ENCODE results near the gene GAL3ST1. TPM values are rescaled to one million over a fixed set of nuclear protein-coding genes. Genes with fewer than 3 reads are reported as not detected.
A peak's percentile ranks its signal among the peaks of the same experiment; 100 is the strongest.
"Not testable (repeated sequence)": the region's sequence is repeated elsewhere in the genome, so short reads cannot be mapped to it uniquely, and the experiment has no call there.

The GAL3ST1 gene
- total RNA-seq, 4 donors from 2014 or later = 5.6 to 24.2 (median 8.7) TPM

DNA sequence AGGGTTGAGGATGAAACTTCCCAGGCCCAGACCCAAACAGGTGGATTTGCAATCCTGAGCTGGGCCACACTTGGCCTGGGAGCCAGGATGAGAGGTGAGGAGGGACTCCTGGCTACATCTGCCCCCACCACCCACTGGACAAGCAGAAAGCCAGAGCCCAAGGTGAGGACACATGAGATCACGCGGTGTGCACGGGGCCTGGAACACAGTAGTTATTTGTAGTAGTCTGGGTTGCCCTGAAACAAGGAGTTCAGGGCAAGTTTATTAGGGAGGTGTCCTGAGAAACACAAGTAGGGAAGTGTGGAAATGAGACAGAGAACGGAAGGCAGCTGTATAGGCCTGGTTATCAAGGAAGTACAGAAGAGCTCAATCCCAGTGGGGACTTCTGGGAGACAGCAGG is 27.3 kb downstream of the GAL3ST1 start:
- in situ Hi-C loops (cut with MboI; ENCODE audit: low pct_ligation_motif_present in 1 of 4, low pct_unique_long_range_greater_than_20kb in 1 of 4, low sequenced_read_pairs in 3 of 4) = no loop called here
- no peak overlapping the region for H3K27ac ChIP-seq
- no peak for DNase-seq
- peaks cover 28% of the 10 kb centered on the region for H3K27me3 ChIP-seq
- WGBS, 2 donors (ENCODE audit: low coverage in 1 of 2) = 60 to 89% methylated on average over 1 to 4 of the region's 4 CpGs
- H3K36me3 ChIP-seq = no peaks in the 10 kb centered on the region
- TF ChIP-seq, protein P1, sequence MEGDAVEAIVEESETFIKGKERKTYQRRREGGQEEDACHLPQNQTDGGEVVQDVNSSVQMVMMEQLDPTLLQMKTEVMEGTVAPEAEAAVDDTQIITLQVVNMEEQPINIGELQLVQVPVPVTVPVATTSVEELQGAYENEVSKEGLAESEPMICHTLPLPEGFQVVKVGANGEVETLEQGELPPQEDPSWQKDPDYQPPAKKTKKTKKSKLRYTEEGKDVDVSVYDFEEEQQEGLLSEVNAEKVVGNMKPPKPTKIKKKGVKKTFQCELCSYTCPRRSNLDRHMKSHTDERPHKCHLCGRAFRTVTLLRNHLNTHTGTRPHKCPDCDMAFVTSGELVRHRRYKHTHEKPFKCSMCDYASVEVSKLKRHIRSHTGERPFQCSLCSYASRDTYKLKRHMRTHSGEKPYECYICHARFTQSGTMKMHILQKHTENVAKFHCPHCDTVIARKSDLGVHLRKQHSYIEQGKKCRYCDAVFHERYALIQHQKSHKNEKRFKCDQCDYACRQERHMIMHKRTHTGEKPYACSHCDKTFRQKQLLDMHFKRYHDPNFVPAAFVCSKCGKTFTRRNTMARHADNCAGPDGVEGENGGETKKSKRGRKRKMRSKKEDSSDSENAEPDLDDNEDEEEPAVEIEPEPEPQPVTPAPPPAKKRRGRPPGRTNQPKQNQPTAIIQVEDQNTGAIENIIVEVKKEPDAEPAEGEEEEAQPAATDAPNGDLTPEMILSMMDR (IDR thresholded peaks at IDR 0.05) = no peak
- TF ChIP-seq POLR2AphosphoS5 (IDR thresholded peaks at IDR 0.05) (no peak), POLR2A (IDR thresholded peaks at IDR 0.05) (no peak), EP300 (IDR thresholded peaks at IDR 0.05; ENCODE audit: low read depth) (no peak)
- H3K4me1 ChIP-seq = peaks cover 2 to 6% (median 4%) of the 10 kb centered on the region in 4 donors
- no peaks in the 10 kb centered on the region for H3K9me3 ChIP-seq
- intact Hi-C loops (cut with DNase I; ENCODE audit: low total_unique reads) = no loop called here
- H3K4me3 ChIP-seq = no peak overlapping the region

DNA sequence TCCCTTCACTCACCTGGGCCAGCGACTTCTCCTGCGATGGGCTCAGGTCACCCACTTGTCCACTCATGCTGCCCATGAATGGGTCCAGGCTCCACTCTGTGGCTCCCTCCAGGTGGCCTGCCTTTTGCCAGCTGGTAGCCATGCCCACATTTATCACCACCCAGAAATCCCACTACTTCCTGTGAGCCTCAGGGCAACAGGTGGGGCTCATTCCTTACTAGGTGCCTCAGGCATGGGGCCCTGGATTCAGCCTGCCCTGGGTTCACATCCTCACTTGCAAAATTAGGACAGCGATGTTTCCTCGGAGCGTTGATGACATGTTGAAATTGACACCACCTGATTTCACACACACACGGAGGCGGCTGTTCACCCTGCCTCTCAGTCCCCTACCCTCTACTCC is 27.8 kb downstream of the GAL3ST1 start, which contains the start of gene SEC14L6:
TSS of gene SEC14L6 (minus strand) at position 126 of the 400 bp plus-strand sequence. CDS start at position 67, 59 bp downstream.
- 87% methylated on average over 7 of the region's 7 CpGs; no CpG with 5 or more reads in 1 of the 2 donors for WGBS, 2 donors (ENCODE audit: low coverage in 1 of 2)
- no peak for DNase-seq
- Histone ChIP-seq H3K27ac (no peak within 1 kb of the TSS), H3K9me3 (no peaks in the 10 kb centered on the region), H3K27me3 (peaks cover 34% of the 10 kb centered on the region), H3K4me1 (peaks cover 4 to 11% (median 9%) of the 10 kb centered on the region in 4 donors), H3K4me3 (no peak within 1 kb of the TSS), H3K36me3 (no peaks in the 10 kb centered on the region)
- in situ Hi-C loops (cut with MboI; ENCODE audit: low pct_ligation_motif_present in 1 of 4, low pct_unique_long_range_greater_than_20kb in 1 of 4, low sequenced_read_pairs in 3 of 4) = no loop called here
- intact Hi-C loops (cut with DNase I; ENCODE audit: low total_unique reads) = no loop called here
- TF ChIP-seq POLR2AphosphoS5 (IDR thresholded peaks at IDR 0.05) (no peak), POLR2A (IDR thresholded peaks at IDR 0.05) (no peak), EP300 (IDR thresholded peaks at IDR 0.05; ENCODE audit: low read depth) (no peak)
- TF ChIP-seq, protein P1 (IDR thresholded peaks at IDR 0.05) = no peak

DNA sequence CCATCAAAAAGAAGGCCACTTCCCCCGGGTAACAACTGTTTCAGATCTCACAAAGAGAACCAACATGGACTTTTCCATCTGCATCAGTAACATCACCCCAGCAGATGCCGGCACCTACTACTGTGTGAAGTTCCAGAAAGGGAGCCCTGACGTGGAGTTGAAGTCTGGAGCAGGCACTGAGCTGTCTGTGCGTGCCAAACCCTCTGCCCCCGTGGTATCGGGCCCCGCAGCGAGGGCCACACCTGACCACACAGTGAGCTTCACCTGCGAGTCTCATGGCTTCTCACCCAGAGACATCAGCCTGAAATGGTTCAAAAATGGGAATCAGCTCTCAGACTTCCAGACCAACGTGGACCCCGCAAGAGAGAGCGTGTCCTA is 31.7 kb downstream of the GAL3ST1 start:
- Histone ChIP-seq H3K4me1 (peaks cover 4 to 11% (median 9%) of the 10 kb centered on the region in 4 donors), H3K36me3 (no peaks in the 10 kb centered on the region), H3K9me3 (no peaks in the 10 kb centered on the region), H3K27me3 (peaks cover 42% of the 10 kb centered on the region), H3K4me3 (no peak overlapping the region), H3K27ac (no peak overlapping the region)
- TF ChIP-seq POLR2A (IDR thresholded peaks at IDR 0.05) (no peak), EP300 (IDR thresholded peaks at IDR 0.05; ENCODE audit: low read depth) (no peak), POLR2AphosphoS5 (IDR thresholded peaks at IDR 0.05) (no peak)
- TF ChIP-seq, protein P1 (IDR thresholded peaks at IDR 0.05) = no peak
- 83% methylated on average over 12 of the region's 12 CpGs; no CpG with 5 or more reads in 1 of the 2 donors for WGBS, 2 donors (ENCODE audit: low coverage in 1 of 2)
- intact Hi-C loops (cut with DNase I; ENCODE audit: low total_unique reads) = no loop called here
- no peak for DNase-seq
- in situ Hi-C loops (cut with MboI; ENCODE audit: low pct_ligation_motif_present in 1 of 4, low pct_unique_long_range_greater_than_20kb in 1 of 4, low sequenced_read_pairs in 3 of 4) = no loop called here

DNA sequence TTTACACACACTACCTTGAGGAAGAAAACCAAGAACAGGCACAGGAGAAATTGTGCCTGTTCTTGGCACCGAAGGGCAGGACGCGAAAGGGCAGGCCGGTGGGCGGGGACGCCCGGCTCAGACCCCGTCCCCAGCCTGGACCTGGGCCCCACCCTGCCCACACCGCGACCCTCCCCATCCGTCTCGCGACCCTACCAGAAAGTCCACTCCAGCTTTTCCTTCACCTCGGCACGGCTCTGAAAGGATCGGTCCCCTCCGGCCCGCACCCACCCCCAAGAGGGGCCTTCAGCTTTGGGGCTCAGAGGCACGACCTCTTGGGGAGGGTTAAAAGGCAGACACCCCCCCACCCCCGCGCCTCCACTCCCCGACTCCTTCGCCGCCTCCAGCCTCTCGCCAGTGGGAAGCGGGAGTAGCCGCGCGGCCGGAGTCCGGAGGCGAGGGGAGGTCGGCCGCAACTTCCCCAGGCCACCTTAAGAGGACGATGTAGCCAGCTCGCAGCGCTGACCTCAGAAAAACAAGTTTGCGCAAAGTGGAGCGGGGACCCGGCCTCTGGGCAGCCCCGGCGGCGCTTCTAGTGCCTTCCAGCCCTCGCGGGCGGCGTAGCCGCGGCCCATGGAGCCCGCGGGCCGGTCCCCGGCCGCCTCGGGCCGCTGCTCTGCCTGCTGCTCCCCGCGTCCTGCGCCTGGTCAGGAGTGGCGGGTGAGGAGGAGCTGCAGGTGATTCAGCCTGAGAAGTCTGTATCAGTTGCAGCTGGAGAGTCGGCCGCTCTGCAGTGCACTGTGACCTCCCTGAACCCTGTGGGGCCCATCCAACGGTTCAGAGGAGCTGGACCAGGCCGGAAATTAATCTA is 32.3 kb downstream of the GAL3ST1 start:
- no peak overlapping the region for H3K27ac ChIP-seq
- no peak for DNase-seq
- no peaks in the 10 kb centered on the region for H3K9me3 ChIP-seq
- TF ChIP-seq, protein P1 (IDR thresholded peaks at IDR 0.05) = no peak
- TF ChIP-seq EP300 (IDR thresholded peaks at IDR 0.05; ENCODE audit: low read depth) (no peak), POLR2AphosphoS5 (IDR thresholded peaks at IDR 0.05) (no peak), POLR2A (IDR thresholded peaks at IDR 0.05) (no peak)
- peaks cover 42% of the 10 kb centered on the region for H3K27me3 ChIP-seq
- in situ Hi-C loops (cut with MboI; ENCODE audit: low pct_ligation_motif_present in 1 of 4, low pct_unique_long_range_greater_than_20kb in 1 of 4, low sequenced_read_pairs in 3 of 4) (no loop called here), intact Hi-C loops (cut with DNase I; ENCODE audit: low total_unique reads) (no loop called here)
- peak overlapping the region in 3 of 4 donors; percentile 1 to 49 (median 26) for H3K4me3 ChIP-seq
- no peaks in the 10 kb centered on the region for H3K36me3 ChIP-seq
- 5 to 11% methylated on average over 4 to 38 of the region's 64 CpGs for WGBS, 2 donors (ENCODE audit: low coverage in 1 of 2)
- peaks cover 4 to 11% (median 9%) of the 10 kb centered on the region in 4 donors for H3K4me1 ChIP-seq

DNA sequence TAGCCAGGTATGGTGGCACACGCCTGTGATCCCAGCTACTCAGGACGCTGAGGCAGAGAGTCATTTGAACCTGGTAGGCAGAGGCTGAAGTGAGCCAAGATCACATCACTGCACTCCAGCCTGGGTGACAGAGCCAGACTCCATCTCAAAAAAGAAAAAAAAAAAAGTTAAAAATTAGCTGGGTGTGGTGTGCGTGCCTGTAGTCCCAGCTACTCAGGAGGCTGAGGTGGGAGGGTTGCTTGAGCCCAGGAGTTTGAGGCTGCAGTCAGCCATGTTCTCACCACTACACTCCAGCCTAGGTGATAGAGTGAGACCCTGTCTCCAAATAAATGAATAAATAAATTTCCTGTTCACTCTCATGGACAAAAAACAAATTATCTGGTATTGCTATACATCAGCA is 33.0 kb downstream of the GAL3ST1 start:
- Histone ChIP-seq H3K4me1 (peaks cover 4 to 11% (median 9%) of the 10 kb centered on the region in 4 donors), H3K27me3 (peaks cover 42% of the 10 kb centered on the region)
- DNase-seq; intact Hi-C loops (cut with DNase I; ENCODE audit: low total_unique reads); H3K27ac ChIP-seq; in situ Hi-C loops (cut with MboI; ENCODE audit: low pct_ligation_motif_present in 1 of 4, low pct_unique_long_range_greater_than_20kb in 1 of 4, low sequenced_read_pairs in 3 of 4); H3K36me3 ChIP-seq; H3K9me3 ChIP-seq; H3K4me3 ChIP-seq: not testable (repeated sequence)
- 83% methylated on average over 3 of the region's 3 CpGs; no CpG with 5 or more reads in 1 of the 2 donors for WGBS, 2 donors (ENCODE audit: low coverage in 1 of 2)

Measured in transverse colon (tissue), 4 donors.